ENCODE measurements around the gene PGR.

GRCh38 chr11:101090679-101091270 is 38.8 kb downstream of the PGR start:
- TF ChIP-seq CTCF (IDR thresholded peaks at IDR 0.05) (no peak), POLR2A (IDR thresholded peaks at IDR 0.05) (no peak)
